GM18951 (cell line): ENCODE measurements around the gene ABI2.
"Not testable (repeated sequence)": the region's sequence is repeated elsewhere in the genome, so short reads cannot be mapped to it uniquely, and the experiment has no call there.

Experiments used
- POLR2A ChIP-seq: IDR thresholded peaks from 4 replicates; pipeline ENCODE4 v1.6.1; 2011; ENCODE audit warnings: mild to moderate bottlenecking; ENCODE audit not compliant: insufficient read length, insufficient read depth; ENCODE audit errors: extremely low read depth
- in situ Hi-C: fragments of 300-500 bp; cut with MboI; formaldehyde crosslinking; loops from one replicate; pipeline ENCODE4 v1.12.0; 2022; ENCODE audit warnings: low sequenced_read_pairs, mixed read lengths, inconsistent platforms; ENCODE audit not compliant: unreplicated experiment

Gene ABI2

GRCh38 chr2:203327901-203328759, at the start of gene ABI2:
ABI2 (plus strand) TSS chr2:203328394; CDS start chr2:203328515, 121 bp downstream.
- peak; percentile 59 for TF ChIP-seq POLR2A
- in situ Hi-C loops = no loop called here

GRCh38 chr2:203279288-203279687, 48.9 kb upstream of the ABI2 start:
- no peak for TF ChIP-seq POLR2A
- in situ Hi-C loops = no loop called here

GRCh38 chr2:203280428-203281064, 47.6 kb upstream of the ABI2 start:
- in situ Hi-C loops = no loop called here
- TF ChIP-seq POLR2A = no peak

GRCh38 chr2:203282101-203282500, 46.1 kb upstream of the ABI2 start:
- TF ChIP-seq POLR2A = no peak
- in situ Hi-C loops = no loop called here

GRCh38 chr2:203286532-203286931, 41.7 kb upstream of the ABI2 start:
- in situ Hi-C loops = no loop called here
- no peak for TF ChIP-seq POLR2A

GRCh38 chr2:203301667-203302066, 26.5 kb upstream of the ABI2 start:
- no peak for TF ChIP-seq POLR2A
- in situ Hi-C loops = no loop called here

- in situ Hi-C loops = not testable (repeated sequence)
Observed at GRCh38 chr2:203302586-203302985, 25.6 kb upstream of the ABI2 start.

- in situ Hi-C loops = no loop called here
Observed at GRCh38 chr2:203310688-203311436, 17.3 kb upstream of the ABI2 start.

GRCh38 chr2:203326356-203326755, 1.8 kb upstream of the ABI2 start:
- no peak for TF ChIP-seq POLR2A
- in situ Hi-C loops = no loop called here

More at GRCh38 chr2:203310688-203311436, 17.3 kb upstream of the ABI2 start:
- TF ChIP-seq POLR2A = no peak

GRCh38 chr2:203327582-203327900, 653 bp upstream of the ABI2 start:
- in situ Hi-C loops = no loop called here
- no peak for TF ChIP-seq POLR2A

GRCh38 chr2:203328760-203329540, 756 bp downstream of the ABI2 start:
- peak; percentile 28 for TF ChIP-seq POLR2A
- in situ Hi-C loops = no loop called here

GRCh38 chr2:203330434-203330833, 2.2 kb downstream of the ABI2 start:
- TF ChIP-seq POLR2A = no peak
- in situ Hi-C loops = no loop called here

GRCh38 chr2:203338322-203338721, 10.1 kb downstream of the ABI2 start:
- no peak for TF ChIP-seq POLR2A
- in situ Hi-C loops = no loop called here
